WTC11 (cell line): ENCODE results near the gene GOLGA6L7. TPM values are rescaled to one million over a fixed set of nuclear protein-coding genes. Genes with fewer than 3 reads are reported as not detected.
A peak's percentile ranks its signal among the peaks of the same experiment; 100 is the strongest.

Experiments used
- ATAC-seq: fragments of 200-7000 bp; cut with Tn5 transposase; 2 replicates; pipeline ENCODE4 v1.10.0; 2021; ENCODE audit warnings: mild to moderate bottlenecking, moderate library complexity
- CTCF ChIA-PET: fragments of 300-600 bp; sonication (Branson Sonifier 250); formaldehyde crosslinking; loops from one replicate; lab custom pipeline; 2021; ENCODE audit warnings: antibody characterized with exemption; lab: Charles Lee
- POLR2A ChIA-PET: fragments of 350-600 bp; sonication (Branson Sonifier 250); formaldehyde crosslinking; loops from one replicate; lab custom pipeline; 2021; ENCODE audit warnings: antibody characterized with exemption; lab: Charles Lee
- DNase-seq: peaks from one replicate; pipeline ENCODE4 v3.0.0; 2021; ENCODE audit warnings: low spot score
- H3K27ac Mint-ChIP-seq: 2 replicates; pipeline ENCODE4 v1.8.0; 2021; ENCODE audit warnings: mixed read lengths
- H3K27me3 Mint-ChIP-seq: 2 replicates; pipeline ENCODE4 v1.8.0; 2021; ENCODE audit warnings: low read depth, mild to moderate bottlenecking, moderate library complexity, mixed read lengths
- H3K36me3 Mint-ChIP-seq: 2 replicates; pipeline ENCODE4 v1.8.0; 2021; ENCODE audit warnings: mixed read lengths
- H3K4me1 Mint-ChIP-seq: 2 replicates; pipeline ENCODE4 v1.8.0; 2022; ENCODE audit warnings: mixed read lengths
- H3K4me3 Mint-ChIP-seq: 2 replicates; pipeline ENCODE4 v1.8.0; 2021; ENCODE audit warnings: mild to moderate bottlenecking, moderate library complexity, mixed read lengths
- H3K9me3 Mint-ChIP-seq: 2 replicates; pipeline ENCODE4 v1.8.0; 2021; ENCODE audit warnings: mixed read lengths
- ATF1 ChIP-seq: sonication (generic); formaldehyde crosslinking; IDR thresholded peaks from 2 replicates; pipeline ENCODE4 v1.8.1; 2023; ENCODE audit warnings: mild to moderate bottlenecking, moderate library complexity, missing genetic modification reagents
- ELF4 ChIP-seq: sonication (generic); formaldehyde crosslinking; IDR thresholded peaks from 2 replicates; pipeline ENCODE4 v1.8.1; 2022; ENCODE audit warnings: low read depth, mild to moderate bottlenecking, moderate library complexity, missing genetic modification reagents
- GTF2I ChIP-seq: fragments of 250-450 bp; sonication (Bioruptor Pico); conservative IDR thresholded peaks from 2 replicates; pipeline ENCODE4 v1.4.0; 2021; ENCODE audit warnings: mild to moderate bottlenecking
- HMGA2 ChIP-seq: fragments of 250-450 bp; sonication (Bioruptor Pico); IDR thresholded peaks from 2 replicates; pipeline ENCODE4 v1.4.0; 2021; ENCODE audit warnings: mild to moderate bottlenecking, moderate library complexity
- JUN ChIP-seq: sonication (generic); formaldehyde crosslinking; IDR thresholded peaks from 2 replicates; pipeline ENCODE4 v1.8.0; 2023; ENCODE audit warnings: mild to moderate bottlenecking, missing genetic modification reagents
- KAT7 ChIP-seq: sonication (generic); formaldehyde crosslinking; IDR thresholded peaks from 2 replicates; pipeline ENCODE4 v1.8.1; 2023; ENCODE audit warnings: missing genetic modification reagents, mild to moderate bottlenecking, borderline replicate concordance
- ZNF317 ChIP-seq: sonication (generic); formaldehyde crosslinking; IDR thresholded peaks from 2 replicates; pipeline ENCODE4 v1.8.1; 2023; ENCODE audit warnings: low read depth, mild to moderate bottlenecking, moderate library complexity, missing genetic modification reagents, borderline replicate concordance
- ZNF396 ChIP-seq: fragments of 250-450 bp; sonication (Bioruptor Pico); IDR thresholded peaks from 2 replicates; pipeline ENCODE4 v1.8.0; 2021; ENCODE audit warnings: mild to moderate bottlenecking, moderate library complexity, borderline replicate concordance
- total RNA-seq: library from RNA; stranded (reverse); gene quantifications from 3 replicates; pipeline ENCODE4 v1.2.3, GENCODE V29; 2021
- TF ChIP-seq, protein P1 (sequence below): sonication (generic); formaldehyde crosslinking; IDR thresholded peaks from 2 replicates; pipeline ENCODE4 v1.8.1; 2023; ENCODE audit warnings: mild to moderate bottlenecking, missing genetic modification reagents, borderline replicate concordance
- TF ChIP-seq, protein P2 (sequence below): sonication (generic); formaldehyde crosslinking; IDR thresholded peaks from 2 replicates; pipeline ENCODE4 v1.8.0; 2022; ENCODE audit warnings: mild to moderate bottlenecking, missing genetic modification reagents
- TF ChIP-seq, protein P3 (sequence below): sonication (generic); formaldehyde crosslinking; IDR thresholded peaks from 2 replicates; pipeline ENCODE4 v1.8.1; 2023; ENCODE audit warnings: mild to moderate bottlenecking, moderate library complexity, missing genetic modification reagents
- TF ChIP-seq, protein P4 (sequence below): sonication (generic); formaldehyde crosslinking; IDR thresholded peaks from 2 replicates; pipeline ENCODE4 v1.8.0; 2023; ENCODE audit warnings: missing genetic modification reagents, mild to moderate bottlenecking, borderline replicate concordance
- TF ChIP-seq, protein P5 (sequence below): sonication (generic); formaldehyde crosslinking; conservative IDR thresholded peaks from 2 replicates; pipeline ENCODE4 v1.8.1; 2023; ENCODE audit warnings: mild to moderate bottlenecking, low read depth, missing genetic modification reagents, moderate library complexity
- TF ChIP-seq, protein P6 (sequence below): sonication (generic); formaldehyde crosslinking; IDR thresholded peaks from 2 replicates; pipeline ENCODE4 v1.8.1; 2023; ENCODE audit warnings: mild to moderate bottlenecking, missing genetic modification reagents

The GOLGA6L7 gene
- total RNA-seq, 1 experiment from 2014 or later, result not detected

DNA sequence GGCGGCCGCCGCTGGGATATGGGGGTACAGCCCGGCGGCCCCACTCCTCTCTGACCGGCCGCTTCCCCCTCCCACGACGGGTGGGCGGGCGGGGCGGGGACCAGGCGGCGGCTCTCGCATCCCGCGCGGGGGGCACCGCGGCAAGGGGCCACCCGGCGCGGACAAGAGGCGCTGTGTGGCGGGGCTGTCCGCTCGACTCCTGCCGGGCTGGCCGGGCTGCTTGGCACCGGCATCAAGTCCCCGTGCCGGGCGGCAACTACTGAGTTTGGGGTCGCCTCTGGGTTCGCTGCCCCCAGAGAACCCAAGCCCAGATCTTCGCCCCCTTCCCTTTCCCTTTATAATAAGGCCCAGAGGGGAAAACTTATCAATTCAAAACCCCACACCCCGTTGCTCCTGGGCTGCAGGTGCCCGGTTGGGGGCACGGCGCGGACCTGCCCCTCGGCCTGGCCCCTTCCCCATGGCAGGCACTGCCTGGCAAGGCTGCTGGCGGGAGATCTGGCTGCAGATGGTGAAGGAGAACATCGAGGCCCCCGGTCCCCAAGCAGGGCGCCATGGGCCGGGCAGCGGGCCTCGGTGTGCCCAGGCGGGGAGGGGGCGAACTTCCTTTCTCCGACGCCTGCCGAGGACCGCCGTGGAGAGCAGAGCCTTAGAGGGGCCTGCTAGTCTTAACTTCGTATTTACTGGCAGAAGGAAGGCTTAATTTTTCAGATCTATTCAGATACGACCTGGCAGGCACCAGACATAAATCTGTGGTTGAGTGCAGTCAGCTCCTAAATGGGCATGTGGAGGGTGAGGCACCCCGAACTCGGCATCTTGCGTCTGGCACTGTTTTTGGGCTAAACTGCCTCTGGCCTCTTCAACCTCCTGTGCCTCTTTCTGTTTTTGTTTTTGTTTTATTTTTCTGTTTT lies 38.2 kb upstream of the GOLGA6L7 start (continued):
- TF ChIP-seq, protein P1, sequence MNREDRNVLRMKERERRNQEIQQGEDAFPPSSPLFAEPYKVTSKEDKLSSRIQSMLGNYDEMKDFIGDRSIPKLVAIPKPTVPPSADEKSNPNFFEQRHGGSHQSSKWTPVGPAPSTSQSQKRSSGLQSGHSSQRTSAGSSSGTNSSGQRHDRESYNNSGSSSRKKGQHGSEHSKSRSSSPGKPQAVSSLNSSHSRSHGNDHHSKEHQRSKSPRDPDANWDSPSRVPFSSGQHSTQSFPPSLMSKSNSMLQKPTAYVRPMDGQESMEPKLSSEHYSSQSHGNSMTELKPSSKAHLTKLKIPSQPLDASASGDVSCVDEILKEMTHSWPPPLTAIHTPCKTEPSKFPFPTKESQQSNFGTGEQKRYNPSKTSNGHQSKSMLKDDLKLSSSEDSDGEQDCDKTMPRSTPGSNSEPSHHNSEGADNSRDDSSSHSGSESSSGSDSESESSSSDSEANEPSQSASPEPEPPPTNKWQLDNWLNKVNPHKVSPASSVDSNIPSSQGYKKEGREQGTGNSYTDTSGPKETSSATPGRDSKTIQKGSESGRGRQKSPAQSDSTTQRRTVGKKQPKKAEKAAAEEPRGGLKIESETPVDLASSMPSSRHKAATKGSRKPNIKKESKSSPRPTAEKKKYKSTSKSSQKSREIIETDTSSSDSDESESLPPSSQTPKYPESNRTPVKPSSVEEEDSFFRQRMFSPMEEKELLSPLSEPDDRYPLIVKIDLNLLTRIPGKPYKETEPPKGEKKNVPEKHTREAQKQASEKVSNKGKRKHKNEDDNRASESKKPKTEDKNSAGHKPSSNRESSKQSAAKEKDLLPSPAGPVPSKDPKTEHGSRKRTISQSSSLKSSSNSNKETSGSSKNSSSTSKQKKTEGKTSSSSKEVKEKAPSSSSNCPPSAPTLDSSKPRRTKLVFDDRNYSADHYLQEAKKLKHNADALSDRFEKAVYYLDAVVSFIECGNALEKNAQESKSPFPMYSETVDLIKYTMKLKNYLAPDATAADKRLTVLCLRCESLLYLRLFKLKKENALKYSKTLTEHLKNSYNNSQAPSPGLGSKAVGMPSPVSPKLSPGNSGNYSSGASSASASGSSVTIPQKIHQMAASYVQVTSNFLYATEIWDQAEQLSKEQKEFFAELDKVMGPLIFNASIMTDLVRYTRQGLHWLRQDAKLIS (CRISPR knock-in tag), result no peak
- TF ChIP-seq, protein P2, sequence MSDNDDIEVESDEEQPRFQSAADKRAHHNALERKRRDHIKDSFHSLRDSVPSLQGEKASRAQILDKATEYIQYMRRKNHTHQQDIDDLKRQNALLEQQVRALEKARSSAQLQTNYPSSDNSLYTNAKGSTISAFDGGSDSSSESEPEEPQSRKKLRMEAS (CRISPR knock-in tag), result peak; percentile 35; the same call in 1 of the 2 replicates
- TF ChIP-seq, all 79 proteins: peak for 2

DNA sequence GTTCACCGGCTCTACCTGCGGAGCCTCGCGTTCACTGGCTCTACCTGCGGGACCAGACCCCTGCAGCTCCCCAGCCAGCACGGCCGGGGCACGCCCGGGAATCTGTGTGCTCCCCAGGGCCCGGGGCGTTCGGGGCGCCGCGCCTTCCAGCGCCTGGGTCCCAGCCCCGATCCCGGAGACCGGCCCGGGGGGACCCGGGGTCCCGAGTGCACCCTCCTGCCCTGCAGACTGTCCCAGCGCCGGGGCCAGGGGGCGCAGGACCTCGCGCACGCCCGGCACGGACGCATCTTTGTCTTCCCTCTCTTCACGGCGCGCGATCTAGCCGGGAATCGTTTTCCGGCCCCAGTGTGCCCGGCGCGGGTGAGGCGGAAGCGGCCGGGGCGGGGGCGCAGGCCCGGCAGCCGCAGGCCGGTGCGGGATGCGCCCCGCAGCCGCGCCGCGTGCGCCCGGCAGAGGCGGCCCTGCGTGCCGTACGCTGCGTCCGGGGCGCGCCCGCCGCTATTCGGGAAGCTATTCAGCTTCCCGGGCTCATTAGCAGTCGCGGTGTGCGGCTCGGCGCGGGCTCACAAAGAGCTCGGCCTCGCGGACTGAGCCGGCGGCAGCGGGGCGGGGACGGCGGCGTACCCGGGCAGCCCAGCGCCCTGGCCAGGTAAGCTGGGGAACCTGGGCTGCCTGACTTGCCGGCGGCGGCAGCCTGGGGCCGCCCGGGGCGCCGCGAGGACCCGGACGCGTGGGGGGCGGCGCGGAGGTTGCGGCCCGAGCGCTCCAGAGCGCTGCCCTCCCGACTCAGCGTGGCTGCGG lies 37.4 kb upstream of the GOLGA6L7 start, which contains the start of gene APBA2:
Gene APBA2, plus strand, starts transcription at position 345 of the 801 bp plus-strand sequence. CDS start 167,911 bp downstream, outside the sequence.
- H3K27me3 Mint-ChIP-seq, result peaks cover 33% of the 10 kb centered on the region
- no peaks in the 10 kb centered on the region for H3K36me3 Mint-ChIP-seq
- CTCF ChIA-PET, result interaction anchor here (0.7 to 2.3 kb wide), 5 partner anchors 10 to 216 kb away, joined by 3 to 8 read pairs (median 4); no protein-coding TSS in a partner anchor
- H3K27ac Mint-ChIP-seq, result no peak within 1 kb of the TSS
- ATAC-seq (peak; percentile 59), DNase-seq (peak; percentile 57)
- no peaks in the 10 kb centered on the region for H3K9me3 Mint-ChIP-seq
- H3K4me3 Mint-ChIP-seq, result peak within 1 kb of the TSS; percentile 66
- peaks cover 9% of the 10 kb centered on the region for H3K4me1 Mint-ChIP-seq
- POLR2A ChIA-PET, result no interaction called here
- TF ChIP-seq ZNF317 (no peak), ATF1 (CRISPR knock-in tag) (no peak), ELF4 (CRISPR knock-in tag) (no peak), HMGA2 (CRISPR knock-in tag) (no peak), GTF2I (CRISPR knock-in tag) (no peak), JUN (CRISPR knock-in tag) (0 out of 2 replicates have a peak, but pooled peaks have one; percentile 56), ZNF396 (CRISPR knock-in tag) (no peak), KAT7 (CRISPR knock-in tag) (no peak)
- TF ChIP-seq, protein P2 (CRISPR knock-in tag), result peak; percentile 18; the same call in 1 of the 2 replicates
- TF ChIP-seq, protein P3, sequence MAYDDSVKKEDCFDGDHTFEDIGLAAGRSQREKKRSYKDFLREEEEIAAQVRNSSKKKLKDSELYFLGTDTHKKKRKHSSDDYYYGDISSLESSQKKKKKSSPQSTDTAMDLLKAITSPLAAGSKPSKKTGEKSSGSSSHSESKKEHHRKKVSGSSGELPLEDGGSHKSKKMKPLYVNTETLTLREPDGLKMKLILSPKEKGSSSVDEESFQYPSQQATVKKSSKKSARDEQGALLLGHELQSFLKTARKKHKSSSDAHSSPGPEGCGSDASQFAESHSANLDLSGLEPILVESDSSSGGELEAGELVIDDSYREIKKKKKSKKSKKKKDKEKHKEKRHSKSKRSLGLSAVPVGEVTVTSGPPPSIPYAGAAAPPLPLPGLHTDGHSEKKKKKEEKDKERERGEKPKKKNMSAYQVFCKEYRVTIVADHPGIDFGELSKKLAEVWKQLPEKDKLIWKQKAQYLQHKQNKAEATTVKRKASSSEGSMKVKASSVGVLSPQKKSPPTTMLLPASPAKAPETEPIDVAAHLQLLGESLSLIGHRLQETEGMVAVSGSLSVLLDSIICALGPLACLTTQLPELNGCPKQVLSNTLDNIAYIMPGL, result peak; percentile 28
- TF ChIP-seq, protein P4, sequence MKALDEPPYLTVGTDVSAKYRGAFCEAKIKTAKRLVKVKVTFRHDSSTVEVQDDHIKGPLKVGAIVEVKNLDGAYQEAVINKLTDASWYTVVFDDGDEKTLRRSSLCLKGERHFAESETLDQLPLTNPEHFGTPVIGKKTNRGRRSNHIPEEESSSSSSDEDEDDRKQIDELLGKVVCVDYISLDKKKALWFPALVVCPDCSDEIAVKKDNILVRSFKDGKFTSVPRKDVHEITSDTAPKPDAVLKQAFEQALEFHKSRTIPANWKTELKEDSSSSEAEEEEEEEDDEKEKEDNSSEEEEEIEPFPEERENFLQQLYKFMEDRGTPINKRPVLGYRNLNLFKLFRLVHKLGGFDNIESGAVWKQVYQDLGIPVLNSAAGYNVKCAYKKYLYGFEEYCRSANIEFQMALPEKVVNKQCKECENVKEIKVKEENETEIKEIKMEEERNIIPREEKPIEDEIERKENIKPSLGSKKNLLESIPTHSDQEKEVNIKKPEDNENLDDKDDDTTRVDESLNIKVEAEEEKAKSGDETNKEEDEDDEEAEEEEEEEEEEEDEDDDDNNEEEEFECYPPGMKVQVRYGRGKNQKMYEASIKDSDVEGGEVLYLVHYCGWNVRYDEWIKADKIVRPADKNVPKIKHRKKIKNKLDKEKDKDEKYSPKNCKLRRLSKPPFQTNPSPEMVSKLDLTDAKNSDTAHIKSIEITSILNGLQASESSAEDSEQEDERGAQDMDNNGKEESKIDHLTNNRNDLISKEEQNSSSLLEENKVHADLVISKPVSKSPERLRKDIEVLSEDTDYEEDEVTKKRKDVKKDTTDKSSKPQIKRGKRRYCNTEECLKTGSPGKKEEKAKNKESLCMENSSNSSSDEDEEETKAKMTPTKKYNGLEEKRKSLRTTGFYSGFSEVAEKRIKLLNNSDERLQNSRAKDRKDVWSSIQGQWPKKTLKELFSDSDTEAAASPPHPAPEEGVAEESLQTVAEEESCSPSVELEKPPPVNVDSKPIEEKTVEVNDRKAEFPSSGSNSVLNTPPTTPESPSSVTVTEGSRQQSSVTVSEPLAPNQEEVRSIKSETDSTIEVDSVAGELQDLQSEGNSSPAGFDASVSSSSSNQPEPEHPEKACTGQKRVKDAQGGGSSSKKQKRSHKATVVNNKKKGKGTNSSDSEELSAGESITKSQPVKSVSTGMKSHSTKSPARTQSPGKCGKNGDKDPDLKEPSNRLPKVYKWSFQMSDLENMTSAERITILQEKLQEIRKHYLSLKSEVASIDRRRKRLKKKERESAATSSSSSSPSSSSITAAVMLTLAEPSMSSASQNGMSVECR (CRISPR knock-in tag), result peak; percentile 52; the same call in 1 of the 2 replicates
- TF ChIP-seq, protein P5, sequence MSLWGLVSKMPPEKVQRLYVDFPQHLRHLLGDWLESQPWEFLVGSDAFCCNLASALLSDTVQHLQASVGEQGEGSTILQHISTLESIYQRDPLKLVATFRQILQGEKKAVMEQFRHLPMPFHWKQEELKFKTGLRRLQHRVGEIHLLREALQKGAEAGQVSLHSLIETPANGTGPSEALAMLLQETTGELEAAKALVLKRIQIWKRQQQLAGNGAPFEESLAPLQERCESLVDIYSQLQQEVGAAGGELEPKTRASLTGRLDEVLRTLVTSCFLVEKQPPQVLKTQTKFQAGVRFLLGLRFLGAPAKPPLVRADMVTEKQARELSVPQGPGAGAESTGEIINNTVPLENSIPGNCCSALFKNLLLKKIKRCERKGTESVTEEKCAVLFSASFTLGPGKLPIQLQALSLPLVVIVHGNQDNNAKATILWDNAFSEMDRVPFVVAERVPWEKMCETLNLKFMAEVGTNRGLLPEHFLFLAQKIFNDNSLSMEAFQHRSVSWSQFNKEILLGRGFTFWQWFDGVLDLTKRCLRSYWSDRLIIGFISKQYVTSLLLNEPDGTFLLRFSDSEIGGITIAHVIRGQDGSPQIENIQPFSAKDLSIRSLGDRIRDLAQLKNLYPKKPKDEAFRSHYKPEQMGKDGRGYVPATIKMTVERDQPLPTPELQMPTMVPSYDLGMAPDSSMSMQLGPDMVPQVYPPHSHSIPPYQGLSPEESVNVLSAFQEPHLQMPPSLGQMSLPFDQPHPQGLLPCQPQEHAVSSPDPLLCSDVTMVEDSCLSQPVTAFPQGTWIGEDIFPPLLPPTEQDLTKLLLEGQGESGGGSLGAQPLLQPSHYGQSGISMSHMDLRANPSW (CRISPR knock-in tag), result 0 out of 2 replicates have a peak, but pooled peaks have one; percentile 73
- TF ChIP-seq, protein P6, sequence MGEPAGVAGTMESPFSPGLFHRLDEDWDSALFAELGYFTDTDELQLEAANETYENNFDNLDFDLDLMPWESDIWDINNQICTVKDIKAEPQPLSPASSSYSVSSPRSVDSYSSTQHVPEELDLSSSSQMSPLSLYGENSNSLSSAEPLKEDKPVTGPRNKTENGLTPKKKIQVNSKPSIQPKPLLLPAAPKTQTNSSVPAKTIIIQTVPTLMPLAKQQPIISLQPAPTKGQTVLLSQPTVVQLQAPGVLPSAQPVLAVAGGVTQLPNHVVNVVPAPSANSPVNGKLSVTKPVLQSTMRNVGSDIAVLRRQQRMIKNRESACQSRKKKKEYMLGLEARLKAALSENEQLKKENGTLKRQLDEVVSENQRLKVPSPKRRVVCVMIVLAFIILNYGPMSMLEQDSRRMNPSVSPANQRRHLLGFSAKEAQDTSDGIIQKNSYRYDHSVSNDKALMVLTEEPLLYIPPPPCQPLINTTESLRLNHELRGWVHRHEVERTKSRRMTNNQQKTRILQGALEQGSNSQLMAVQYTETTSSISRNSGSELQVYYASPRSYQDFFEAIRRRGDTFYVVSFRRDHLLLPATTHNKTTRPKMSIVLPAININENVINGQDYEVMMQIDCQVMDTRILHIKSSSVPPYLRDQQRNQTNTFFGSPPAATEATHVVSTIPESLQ (CRISPR knock-in tag), result no peak
